Fibroblast of gingiva (primary cell): ENCODE data around the gene VRTN.
A peak's percentile ranks its signal among the peaks of the same experiment; 100 is the strongest.
"Not testable (repeated sequence)": the region's sequence is repeated elsewhere in the genome, so short reads cannot be mapped to it uniquely, and the experiment has no call there.

Source experiments
- DNase-seq: peaks from one replicate; pipeline ENCODE4 v3.0.0-alpha.2; 2011; ENCODE audit warnings: low read depth

VRTN gene

DNA sequence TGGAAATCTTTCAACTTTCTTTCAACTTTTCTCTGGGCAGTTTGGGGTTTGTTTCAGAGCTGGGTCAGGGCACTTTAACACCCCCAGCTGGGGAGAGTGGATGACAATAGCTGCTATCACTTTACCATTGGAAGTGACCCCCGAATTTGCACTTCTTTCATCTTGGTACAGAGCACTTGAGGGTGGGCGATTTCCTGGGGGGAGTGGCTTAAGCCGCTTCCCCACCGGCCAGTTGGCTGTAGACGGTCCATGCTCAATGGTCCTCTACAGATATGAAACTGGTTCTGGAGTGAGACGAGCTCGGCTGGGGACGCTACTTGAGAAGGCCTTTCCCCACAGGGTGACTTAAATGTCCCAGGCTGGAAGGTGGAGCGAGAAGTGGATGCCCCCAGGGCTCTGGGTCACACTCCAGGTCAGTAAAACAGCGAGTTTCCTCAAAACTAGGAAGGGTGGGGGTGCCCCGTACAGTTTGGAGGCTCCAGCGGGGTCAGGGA is at the start of gene VRTN:
Gene VRTN (plus strand): TSS at position 231 of the 494 bp plus-strand sequence. CDS start 8,313 bp downstream, outside the sequence.
- DNase-seq = no peak

GRCh38 chr14:74299061-74299545 is 49.2 kb upstream of the VRTN start:
- no peak for DNase-seq

GRCh38 chr14:74301594-74302151 is 46.6 kb upstream of the VRTN start:
- no peak for DNase-seq

DNA sequence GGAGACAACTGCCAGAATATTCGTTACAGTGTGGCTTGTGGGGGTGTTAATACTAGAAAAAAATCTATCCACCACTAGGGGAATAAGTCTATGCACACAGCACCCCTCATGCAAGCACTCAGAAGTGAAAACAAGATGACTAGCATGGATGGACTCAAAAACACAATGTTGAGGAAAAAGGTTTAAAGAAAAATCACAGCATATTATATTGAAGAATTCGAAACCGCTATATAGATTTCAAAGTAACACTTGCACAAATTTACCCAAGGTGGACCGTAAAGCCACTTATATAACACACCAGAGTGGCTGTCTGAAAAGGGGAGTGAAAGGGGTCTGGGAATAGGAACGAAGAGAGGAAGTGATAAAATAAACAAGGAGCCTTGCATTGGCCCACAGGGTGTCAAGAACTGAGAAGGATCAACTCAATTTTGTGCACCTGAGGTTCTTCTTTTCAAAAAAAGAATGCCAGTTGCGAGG is 46.1 kb upstream of the VRTN start:
- DNase-seq = peak; percentile 53

DNA sequence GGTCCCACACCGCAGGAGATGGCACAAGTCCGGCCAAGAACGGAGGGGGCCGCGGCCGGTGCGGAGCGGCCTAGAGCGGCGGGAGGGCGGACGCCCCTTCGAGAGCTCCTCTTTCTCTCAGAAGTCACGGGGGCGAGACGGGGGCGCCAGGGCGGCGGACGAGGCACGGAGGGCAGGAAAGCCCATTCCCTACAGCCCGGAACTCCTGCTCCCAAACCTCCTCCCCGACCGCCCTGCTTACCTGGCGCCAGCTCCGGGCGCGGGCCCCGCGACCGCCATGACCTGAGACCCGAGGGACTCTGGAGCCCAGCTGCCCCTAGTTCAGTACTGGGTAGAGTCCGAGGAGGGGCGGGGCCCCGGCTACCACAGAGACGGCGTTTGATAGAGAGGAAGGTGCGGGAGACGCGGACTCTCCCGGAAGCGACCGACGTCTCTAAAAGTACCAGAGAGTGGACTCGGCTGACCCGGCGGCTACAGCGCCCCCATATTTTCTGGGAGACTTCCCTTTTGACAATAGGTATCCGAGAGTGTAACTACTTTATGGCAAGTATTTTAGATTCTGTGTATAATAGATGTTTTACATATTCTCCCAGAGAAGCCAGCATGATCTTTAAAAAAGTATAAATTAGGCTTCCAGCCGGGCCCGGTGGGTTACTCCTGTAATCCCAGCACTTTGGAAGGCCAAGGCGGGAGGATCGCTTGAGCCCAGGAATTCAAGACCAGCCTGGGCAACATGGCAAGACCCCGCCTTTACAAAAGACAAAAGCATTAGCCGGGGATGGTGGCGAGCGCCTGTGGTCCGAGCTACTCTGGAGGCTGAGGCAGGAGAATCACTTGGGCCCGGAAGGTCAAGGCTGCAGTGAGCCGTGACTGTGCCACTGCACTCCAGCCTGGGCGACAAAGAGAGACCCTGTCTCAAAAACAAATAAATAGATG is 45.4 kb upstream of the VRTN start, which contains the start of gene ABCD4:
Gene ABCD4 (minus strand): TSS at position 301 of the 936 bp plus-strand sequence. CDS start 22 bp downstream, at position 279.
- DNase-seq = peak; percentile 90

- no peak for DNase-seq
These were observed 39.6 kb upstream of the VRTN start for GRCh38 chr14:74308695-74309094.

GRCh38 chr14:74309125-74310022 is 38.9 kb upstream of the VRTN start:
- DNase-seq = no peak

- no peak for DNase-seq
These were observed 36.1 kb upstream of the VRTN start for GRCh38 chr14:74312161-74312560.

DNA sequence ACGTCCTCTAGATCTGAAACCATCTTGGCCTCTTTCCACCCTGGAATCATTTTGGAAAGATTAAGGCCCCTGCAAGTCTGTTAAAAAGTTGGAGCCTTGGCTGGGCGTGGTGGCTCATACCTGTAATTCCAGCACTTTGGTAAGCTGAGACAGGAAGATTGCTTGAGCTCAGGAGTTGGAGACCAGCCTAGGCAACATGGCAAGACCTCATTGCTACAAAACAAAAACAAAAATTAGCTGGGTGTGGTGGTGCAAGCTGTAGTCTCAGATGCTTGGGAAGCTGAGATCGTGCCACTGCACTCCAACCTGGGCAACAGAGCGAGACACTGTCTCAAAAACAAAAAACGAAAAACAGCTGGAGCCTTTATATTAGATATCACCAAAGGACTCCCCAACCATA is 34.7 kb upstream of the VRTN start:
- DNase-seq = no peak

- no peak for DNase-seq
These were observed 33.7 kb upstream of the VRTN start for GRCh38 chr14:74314576-74314975.

GRCh38 chr14:74324931-74325361 is 23.3 kb upstream of the VRTN start:
- DNase-seq = peak; percentile 23

GRCh38 chr14:74325446-74325845 is 22.8 kb upstream of the VRTN start:
- DNase-seq = no peak

GRCh38 chr14:74326369-74327152 is 21.7 kb upstream of the VRTN start:
- DNase-seq = no peak

- DNase-seq = not testable (repeated sequence)
These were observed 18.2 kb upstream of the VRTN start for GRCh38 chr14:74329950-74330552.

- DNase-seq = peak; percentile 73
These were observed 14.4 kb upstream of the VRTN start for GRCh38 chr14:74333909-74334308.

- DNase-seq = no peak
These were observed 1.9 kb upstream of the VRTN start for GRCh38 chr14:74346341-74346740.

DNA sequence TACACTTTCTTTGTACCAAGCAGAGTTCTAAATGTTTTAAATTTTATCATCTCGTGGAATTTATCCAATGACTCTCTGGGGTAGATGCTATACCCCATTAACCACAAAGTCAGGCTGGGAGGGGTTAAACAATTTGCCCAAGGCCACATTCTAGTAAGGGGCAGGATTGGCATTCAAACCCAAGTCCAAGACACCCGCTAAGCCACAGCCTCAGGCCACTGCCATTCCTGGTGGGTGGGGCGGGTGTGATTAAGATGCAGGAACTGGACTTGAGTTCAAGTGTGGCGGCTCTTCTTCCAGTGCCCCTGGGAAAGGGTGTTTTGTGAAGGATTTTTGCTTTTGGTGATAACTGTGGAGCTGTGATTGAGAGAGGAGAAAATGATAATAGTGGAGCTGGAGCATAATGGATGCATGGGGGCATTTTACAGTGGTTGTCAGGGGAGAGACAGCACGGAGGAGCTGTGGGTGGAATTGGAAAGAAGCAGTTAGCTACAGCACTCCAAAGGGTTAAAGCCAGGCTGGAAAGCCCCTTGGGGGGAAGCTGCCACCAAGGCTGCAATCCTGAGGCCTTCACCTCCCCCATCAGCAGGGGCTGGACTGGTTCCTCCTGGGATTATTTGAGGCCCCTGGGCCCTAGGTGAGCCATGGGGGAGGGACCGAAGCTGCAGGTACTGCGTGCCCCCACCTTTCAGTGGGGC is 1.0 kb upstream of the VRTN start:
- no peak for DNase-seq

- no peak for DNase-seq
These were observed 523 bp upstream of the VRTN start for GRCh38 chr14:74347795-74348100.

- no peak for DNase-seq
These were observed 628 bp downstream of the VRTN start for GRCh38 chr14:74348735-74349463.
